AG04450 (cell line): ENCODE data around the gene PRTG. TPM values are rescaled to one million over a fixed set of nuclear protein-coding genes. Genes with fewer than 3 reads are reported as not detected.

Source experiments
- CTCF ChIA-PET: fragments of 300-600, 350-600 bp; formaldehyde crosslinking; extraction: SDS; loops from one replicate; lab custom pipeline; 2022; ENCODE audit warnings: antibody characterized with exemption, inconsistent platforms; lab: Charles Lee
- POLR2A ChIA-PET: fragments of 350-600 bp; formaldehyde crosslinking; extraction: SDS; loops from one replicate; lab custom pipeline; 2021; ENCODE audit warnings: antibody characterized with exemption, inconsistent platforms; lab: Yijun Ruan, JAX
- DNase-seq: peaks from one replicate; pipeline ENCODE4 v3.0.0-alpha.2; 2011; ENCODE audit warnings: low read depth, low spot score
- H3K27ac ChIP-seq: one replicate; pipeline ENCODE4 v1.5.1; 2012; ENCODE audit warnings: low read depth, low read length, control low read depth
- H3K27me3 ChIP-seq: one replicate; pipeline ENCODE4 v1.6.0; 2012; ENCODE audit warnings: low read length; ENCODE audit not compliant: control insufficient read depth, insufficient read depth
- H3K4me3 ChIP-seq: 2 replicates; pipeline ENCODE4 v1.5.1; 2011; ENCODE audit warnings: mild to moderate bottlenecking, low read depth, low read length, control low read depth
- H3K9me3 ChIP-seq: 2 replicates; pipeline ENCODE4 v1.5.1; 2012; ENCODE audit warnings: low read length; ENCODE audit not compliant: control insufficient read depth, insufficient read depth
- polyA minus RNA-seq: library from RNA; depleted of rRNA, polyadenylated mRNA; stranded (reverse); fragments of >200 nt; gene quantifications from 2 replicates; pipeline ENCODE4 v1.2.3, GENCODE V29; 2011; rRNA and poly(A)+ RNA removed
- polyA plus RNA-seq: library from polyadenylated mRNA; depleted of rRNA; stranded (reverse); fragments of >200 nt; gene quantifications from 2 replicates; pipeline ENCODE4 v1.2.3, GENCODE V29; 2011; rRNA removed
- TF ChIP-seq, protein P1 (sequence below): IDR thresholded peaks from 2 replicates; pipeline ENCODE4 v1.5.1; 2011; ENCODE audit warnings: low read depth, low read length, control low read depth, inconsistent platforms

Gene PRTG, protein sequence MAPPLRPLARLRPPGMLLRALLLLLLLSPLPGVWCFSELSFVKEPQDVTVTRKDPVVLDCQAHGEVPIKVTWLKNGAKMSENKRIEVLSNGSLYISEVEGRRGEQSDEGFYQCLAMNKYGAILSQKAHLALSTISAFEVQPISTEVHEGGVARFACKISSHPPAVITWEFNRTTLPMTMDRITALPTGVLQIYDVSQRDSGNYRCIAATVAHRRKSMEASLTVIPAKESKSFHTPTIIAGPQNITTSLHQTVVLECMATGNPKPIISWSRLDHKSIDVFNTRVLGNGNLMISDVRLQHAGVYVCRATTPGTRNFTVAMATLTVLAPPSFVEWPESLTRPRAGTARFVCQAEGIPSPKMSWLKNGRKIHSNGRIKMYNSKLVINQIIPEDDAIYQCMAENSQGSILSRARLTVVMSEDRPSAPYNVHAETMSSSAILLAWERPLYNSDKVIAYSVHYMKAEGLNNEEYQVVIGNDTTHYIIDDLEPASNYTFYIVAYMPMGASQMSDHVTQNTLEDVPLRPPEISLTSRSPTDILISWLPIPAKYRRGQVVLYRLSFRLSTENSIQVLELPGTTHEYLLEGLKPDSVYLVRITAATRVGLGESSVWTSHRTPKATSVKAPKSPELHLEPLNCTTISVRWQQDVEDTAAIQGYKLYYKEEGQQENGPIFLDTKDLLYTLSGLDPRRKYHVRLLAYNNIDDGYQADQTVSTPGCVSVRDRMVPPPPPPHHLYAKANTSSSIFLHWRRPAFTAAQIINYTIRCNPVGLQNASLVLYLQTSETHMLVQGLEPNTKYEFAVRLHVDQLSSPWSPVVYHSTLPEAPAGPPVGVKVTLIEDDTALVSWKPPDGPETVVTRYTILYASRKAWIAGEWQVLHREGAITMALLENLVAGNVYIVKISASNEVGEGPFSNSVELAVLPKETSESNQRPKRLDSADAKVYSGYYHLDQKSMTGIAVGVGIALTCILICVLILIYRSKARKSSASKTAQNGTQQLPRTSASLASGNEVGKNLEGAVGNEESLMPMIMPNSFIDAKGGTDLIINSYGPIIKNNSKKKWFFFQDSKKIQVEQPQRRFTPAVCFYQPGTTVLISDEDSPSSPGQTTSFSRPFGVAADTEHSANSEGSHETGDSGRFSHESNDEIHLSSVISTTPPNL
- polyA plus RNA-seq, result 1.1 and 1.2 TPM in 2 replicates
- 1.3 and 1.9 TPM in 2 replicates for polyA minus RNA-seq

DNA sequence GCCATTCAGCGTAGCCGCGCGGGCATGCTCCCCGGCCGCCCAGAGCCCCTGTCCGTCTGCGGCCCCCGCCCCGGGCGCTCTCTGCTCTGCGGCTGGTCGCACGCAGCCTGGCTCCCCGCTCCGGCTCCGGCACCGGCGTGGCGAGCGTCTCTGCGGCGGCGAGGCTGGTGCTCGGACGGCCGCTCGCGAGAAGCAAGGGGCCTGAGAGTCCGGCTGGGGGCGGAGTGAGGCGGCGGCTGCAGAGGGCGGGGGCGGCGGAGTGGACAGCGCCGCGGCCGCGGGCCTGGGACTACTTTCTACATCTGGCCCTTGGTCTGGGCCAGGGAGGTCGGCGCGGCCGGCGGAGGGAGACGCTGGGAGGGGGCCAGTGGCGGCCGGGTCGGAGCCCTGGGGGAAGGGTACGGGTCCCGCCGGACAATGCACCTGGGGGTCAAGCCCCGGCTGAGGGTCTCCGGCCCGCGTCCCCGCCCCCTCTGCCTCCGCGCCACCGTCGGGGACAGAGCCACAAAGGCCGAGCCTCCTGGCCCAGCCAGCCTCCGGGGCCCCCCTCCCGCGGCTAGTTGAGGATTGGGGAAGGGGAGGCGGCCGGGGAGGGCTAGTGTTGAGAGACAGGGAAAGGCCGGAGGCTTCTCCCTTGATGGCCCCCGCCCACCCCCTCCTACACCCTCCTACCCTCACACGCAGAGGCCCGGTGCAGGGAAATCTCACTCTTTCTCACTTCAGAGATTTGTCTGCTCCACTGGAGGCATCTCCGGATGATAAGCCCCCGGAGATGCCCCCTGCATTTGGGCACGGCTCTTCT lies at the start of gene PRTG:
TSS of gene PRTG (minus strand) at position 226 of the 802 bp plus-strand sequence. CDS start at position 5, 221 bp downstream.
- Histone ChIP-seq H3K27ac (no peak within 1 kb of the TSS), H3K27me3 (peaks cover 7% of the 10 kb centered on the region), H3K9me3 (no peaks in the 10 kb centered on the region; the same call in 1 of the 2 replicates), H3K4me3 (peak within 1 kb of the TSS; percentile 64)
- CTCF ChIA-PET, result interaction anchor here (0.9 kb wide), 1 partner anchor 175 kb away, joined by 3 read pairs; no protein-coding TSS in a partner anchor
- DNase-seq, result peak; percentile 44
- TF ChIP-seq, protein P1, sequence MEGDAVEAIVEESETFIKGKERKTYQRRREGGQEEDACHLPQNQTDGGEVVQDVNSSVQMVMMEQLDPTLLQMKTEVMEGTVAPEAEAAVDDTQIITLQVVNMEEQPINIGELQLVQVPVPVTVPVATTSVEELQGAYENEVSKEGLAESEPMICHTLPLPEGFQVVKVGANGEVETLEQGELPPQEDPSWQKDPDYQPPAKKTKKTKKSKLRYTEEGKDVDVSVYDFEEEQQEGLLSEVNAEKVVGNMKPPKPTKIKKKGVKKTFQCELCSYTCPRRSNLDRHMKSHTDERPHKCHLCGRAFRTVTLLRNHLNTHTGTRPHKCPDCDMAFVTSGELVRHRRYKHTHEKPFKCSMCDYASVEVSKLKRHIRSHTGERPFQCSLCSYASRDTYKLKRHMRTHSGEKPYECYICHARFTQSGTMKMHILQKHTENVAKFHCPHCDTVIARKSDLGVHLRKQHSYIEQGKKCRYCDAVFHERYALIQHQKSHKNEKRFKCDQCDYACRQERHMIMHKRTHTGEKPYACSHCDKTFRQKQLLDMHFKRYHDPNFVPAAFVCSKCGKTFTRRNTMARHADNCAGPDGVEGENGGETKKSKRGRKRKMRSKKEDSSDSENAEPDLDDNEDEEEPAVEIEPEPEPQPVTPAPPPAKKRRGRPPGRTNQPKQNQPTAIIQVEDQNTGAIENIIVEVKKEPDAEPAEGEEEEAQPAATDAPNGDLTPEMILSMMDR, result no peak
- POLR2A ChIA-PET, result no interaction called here

DNA sequence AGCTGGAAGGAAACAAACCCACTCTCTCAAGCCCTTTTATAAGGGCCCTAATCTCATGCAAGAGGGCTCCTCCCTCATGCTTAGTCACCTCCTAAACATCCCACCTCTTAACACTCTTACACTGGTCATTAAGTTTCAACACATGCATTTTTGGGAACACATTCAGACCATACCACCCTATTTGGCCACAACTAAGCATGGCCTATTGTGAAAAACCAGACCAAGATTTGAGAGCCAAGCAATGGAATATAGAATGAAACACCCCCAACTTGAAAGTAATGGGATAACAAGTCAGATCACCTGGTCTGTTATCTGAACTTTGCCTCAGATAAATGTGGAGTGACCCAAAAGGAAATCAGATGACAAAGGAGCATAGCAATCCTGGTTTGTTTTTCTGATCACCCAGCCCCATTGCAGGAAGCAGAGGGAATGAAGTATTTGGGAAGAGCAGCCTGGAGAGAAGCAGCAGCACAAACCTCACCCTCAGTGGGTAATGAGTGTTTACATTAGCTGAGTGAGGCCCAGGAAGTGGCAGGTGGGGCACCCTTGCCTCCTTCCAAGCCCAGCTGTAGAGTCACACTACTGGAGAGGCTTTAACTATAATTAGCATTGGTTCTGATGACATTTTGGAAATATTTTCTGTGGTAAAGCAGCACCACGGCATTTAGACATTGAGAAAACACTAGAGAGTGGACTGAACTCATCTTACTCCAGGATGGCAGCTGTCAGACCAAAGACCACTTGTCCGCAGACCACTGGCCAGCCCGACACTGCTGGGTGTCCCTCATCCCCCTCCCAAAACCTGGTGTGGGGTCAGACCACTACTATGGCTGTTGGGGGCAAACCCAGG lies 48.8 kb upstream of the PRTG start:
- ChIA-PET CTCF (interaction anchor here (1.5 to 1.6 kb wide), 2 partner anchors 17 to 19 kb away, joined by 3 to 4 read pairs; no protein-coding TSS in a partner anchor), POLR2A (interaction anchor here (1.6 kb wide), 1 partner anchor 16 kb away, joined by 4 read pairs; no protein-coding TSS in a partner anchor)
- H3K9me3 ChIP-seq, result peaks cover 8% of the 10 kb centered on the region
- DNase-seq, result no peak
- H3K27ac ChIP-seq, result peak overlapping the region; percentile 42
- H3K27me3 ChIP-seq, result peaks cover 5% of the 10 kb centered on the region
- TF ChIP-seq, protein P1, result no peak
- no peak overlapping the region for H3K4me3 ChIP-seq

DNA sequence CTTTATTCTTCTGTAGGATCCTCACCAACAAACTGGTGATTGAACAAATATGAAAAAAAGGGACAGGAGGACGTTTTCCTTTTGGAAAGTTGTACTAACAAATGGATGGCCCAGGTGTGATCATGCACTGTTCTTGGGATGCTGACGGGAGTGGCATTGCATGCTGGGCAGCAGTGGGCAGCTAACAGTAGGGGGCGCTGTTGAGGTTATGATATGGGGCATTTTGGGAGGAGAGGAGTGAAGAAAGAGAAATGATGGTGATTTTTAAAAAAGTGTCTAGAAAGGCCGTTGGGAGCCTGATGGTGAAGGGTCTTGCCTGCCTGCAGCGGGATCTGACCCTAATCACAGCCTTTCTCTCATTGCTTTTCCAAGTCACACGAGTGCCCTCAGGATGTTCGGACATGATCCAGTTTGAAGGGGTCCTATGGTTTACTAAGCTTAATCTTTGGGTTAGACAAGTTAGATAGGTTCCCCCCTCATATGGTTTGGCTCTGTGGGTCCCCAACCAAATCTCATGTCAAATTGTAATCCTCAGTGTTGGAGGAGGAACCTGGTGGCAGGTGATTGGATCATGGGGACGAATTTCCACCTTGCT lies 46.2 kb upstream of the PRTG start:
- H3K27ac ChIP-seq, result no peak overlapping the region
- peaks cover 6% of the 10 kb centered on the region for H3K9me3 ChIP-seq
- no peak for DNase-seq
- no peaks in the 10 kb centered on the region for H3K27me3 ChIP-seq
- ChIA-PET CTCF (interaction anchor here (0.6 to 1.6 kb wide), 7 partner anchors 10 to 143 kb away, joined by 3 to 5 read pairs (median 3); no protein-coding TSS in a partner anchor), POLR2A (no interaction called here)
- H3K4me3 ChIP-seq, result no peak overlapping the region
- TF ChIP-seq, protein P1, result peak; percentile 48
